HepG2 (cell line): Measurements from ENCODE around the gene TBC1D2B. TPM values are rescaled to one million over a fixed set of nuclear protein-coding genes. Genes with fewer than 3 reads are reported as not detected.

Experiments used
- CEBPB ChIP-seq: IDR thresholded peaks from 2 replicates; pipeline ENCODE4 v1.6.1; 2011; ENCODE audit warnings: low read depth, low read length, improper control_type of control experiment, borderline replicate concordance
- KDM2A ChIP-seq: sonication (generic); formaldehyde crosslinking; IDR thresholded peaks from 2 replicates; pipeline ENCODE4 v1.4.0; 2020; ENCODE audit warnings: low read depth, missing genetic modification reagents, borderline replicate concordance
- POLR2A ChIP-seq, 2 experiments: IDR thresholded peaks; 2 replicates each; pipeline ENCODE4 v1.6.1; 2011; ENCODE audit warnings: low read depth in 2 of 2, low read length in 2 of 2, mild to moderate bottlenecking in 1 of 2, moderate library complexity in 1 of 2; ENCODE audit not compliant: insufficient read depth in 1 of 2
- THAP11 ChIP-seq: IDR thresholded peaks from 2 replicates; pipeline ENCODE4 v1.6.1; 2016; ENCODE audit warnings: missing biosample characterization, missing genetic modification reagents
- ZBTB7B ChIP-seq: sonication (generic); formaldehyde crosslinking; IDR thresholded peaks from 2 replicates; pipeline ENCODE4 v1.4.0; 2020; ENCODE audit warnings: missing genetic modification reagents
- ZFY ChIP-seq: sonication (generic); formaldehyde crosslinking; IDR thresholded peaks from 2 replicates; pipeline ENCODE4 v1.4.0; 2020; ENCODE audit warnings: missing genetic modification reagents
- ZNF232 ChIP-seq: sonication (generic); formaldehyde crosslinking; IDR thresholded peaks from 2 replicates; pipeline ENCODE4 v1.4.0; 2020; ENCODE audit warnings: missing genetic modification reagents, borderline replicate concordance
- ZNF274 ChIP-seq: sonication (generic); formaldehyde crosslinking; IDR thresholded peaks from 2 replicates; pipeline ENCODE4 v1.5.1; 2020; ENCODE audit warnings: mild to moderate bottlenecking, missing genetic modification reagents
- polyA plus RNA-seq, 8 experiments: library from polyadenylated mRNA; depleted of rRNA in 3 of 8; stranded (reverse) in 7 of 8; unstranded in 1 of 8; fragments of >200 nt; fragmentation: Illumina TruSeq in 4 of 8; extraction: Trizol in 4 of 8; gene quantifications; 2 replicates each; pipeline versions ENCODE4 v1.2.1 to v1.2.3, GENCODE V29; 2011 to 2016; ENCODE audit warnings: low read depth in 4 of 8, missing spikeins in 1 of 8, mixed read lengths in 1 of 8; ENCODE audit not compliant: insufficient read depth in 1 of 8
- total RNA-seq, 5 experiments: library from RNA; depleted of rRNA; stranded (reverse); fragments of >200 nt; fragmentation: Illumina TruSeq; extraction: Trizol; gene quantifications; 2 replicates each; pipeline ENCODE4 v1.2.3, GENCODE V29; 2016; ENCODE audit warnings: low read depth in 1 of 5
- TF ChIP-seq, protein P1 (sequence below): sonication (generic); formaldehyde crosslinking; conservative IDR thresholded peaks from 2 replicates; pipeline ENCODE4 v1.4.0; 2020; ENCODE audit warnings: missing genetic modification reagents
- TF ChIP-seq, protein P2 (sequence below): sonication (generic); formaldehyde crosslinking; IDR thresholded peaks from 2 replicates; pipeline ENCODE4 v1.5.1; 2020; ENCODE audit warnings: mild to moderate bottlenecking, missing genetic modification reagents, moderate library complexity
- TF ChIP-seq, protein P3 (sequence below), 2 experiments: sonication (generic) in 1 of 2; formaldehyde crosslinking in 1 of 2; IDR thresholded peaks; 2 replicates each; pipeline versions ENCODE4 v1.5.1 to v1.6.1; 2011 to 2020; ENCODE audit warnings: borderline replicate concordance in 1 of 2, low read depth in 1 of 2, low read length in 1 of 2, mild to moderate bottlenecking in 1 of 2, missing genetic modification reagents in 1 of 2, moderate library complexity in 1 of 2
- TF ChIP-seq, protein P4 (sequence below): sonication (generic); formaldehyde crosslinking; IDR thresholded peaks from 2 replicates; pipeline ENCODE4 v1.5.1; 2020; ENCODE audit warnings: mild to moderate bottlenecking, missing genetic modification reagents

Gene TBC1D2B
- total and polyA plus RNA-seq, 2 of the 13 experiments (the other 11 are each of a cell fraction or from before 2014, with no cell fraction given) = 10.1 to 14.4 TPM

DNA sequence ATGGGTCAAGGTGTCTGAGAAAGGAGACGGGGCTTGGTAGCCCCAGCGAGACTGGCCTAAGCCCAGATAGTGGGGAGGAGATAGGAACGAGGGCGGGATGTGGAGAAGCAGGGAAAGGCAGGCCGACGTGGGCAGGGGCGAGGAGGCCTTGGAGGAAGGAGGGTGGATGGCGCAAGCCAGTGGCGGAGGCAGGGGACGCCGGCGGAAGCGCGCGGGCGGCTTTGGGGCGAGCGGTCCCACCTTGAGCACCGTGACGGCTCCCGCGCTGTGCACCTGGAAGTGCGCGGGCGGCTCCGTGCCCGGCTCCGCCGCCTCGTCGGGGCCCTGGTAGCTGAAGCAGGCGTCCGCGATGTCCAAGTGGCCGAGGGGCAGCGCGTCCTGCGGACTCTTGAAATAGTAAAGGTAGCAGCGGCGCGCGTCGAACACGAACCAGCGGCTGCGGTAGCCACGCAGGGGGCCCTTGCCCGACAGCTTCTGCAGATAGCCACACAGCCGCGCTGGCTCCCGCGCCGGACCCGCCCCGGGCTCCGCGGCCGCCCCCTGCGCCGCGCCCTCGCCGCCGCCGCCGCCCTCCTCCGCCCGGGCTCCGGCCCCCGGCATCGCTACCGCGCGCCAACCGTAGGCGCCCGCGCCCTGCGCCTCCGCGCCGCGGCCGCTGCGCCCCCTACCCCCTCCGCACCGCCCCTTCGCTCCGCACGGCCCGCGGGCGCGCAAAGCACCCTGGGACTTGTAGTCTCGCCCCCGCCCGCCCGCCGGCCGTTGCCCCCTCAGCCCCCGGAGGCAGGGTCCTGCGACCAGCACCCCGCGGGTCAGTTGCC is at the start of gene TBC1D2B (continued):
- TF ChIP-seq, protein P1, sequence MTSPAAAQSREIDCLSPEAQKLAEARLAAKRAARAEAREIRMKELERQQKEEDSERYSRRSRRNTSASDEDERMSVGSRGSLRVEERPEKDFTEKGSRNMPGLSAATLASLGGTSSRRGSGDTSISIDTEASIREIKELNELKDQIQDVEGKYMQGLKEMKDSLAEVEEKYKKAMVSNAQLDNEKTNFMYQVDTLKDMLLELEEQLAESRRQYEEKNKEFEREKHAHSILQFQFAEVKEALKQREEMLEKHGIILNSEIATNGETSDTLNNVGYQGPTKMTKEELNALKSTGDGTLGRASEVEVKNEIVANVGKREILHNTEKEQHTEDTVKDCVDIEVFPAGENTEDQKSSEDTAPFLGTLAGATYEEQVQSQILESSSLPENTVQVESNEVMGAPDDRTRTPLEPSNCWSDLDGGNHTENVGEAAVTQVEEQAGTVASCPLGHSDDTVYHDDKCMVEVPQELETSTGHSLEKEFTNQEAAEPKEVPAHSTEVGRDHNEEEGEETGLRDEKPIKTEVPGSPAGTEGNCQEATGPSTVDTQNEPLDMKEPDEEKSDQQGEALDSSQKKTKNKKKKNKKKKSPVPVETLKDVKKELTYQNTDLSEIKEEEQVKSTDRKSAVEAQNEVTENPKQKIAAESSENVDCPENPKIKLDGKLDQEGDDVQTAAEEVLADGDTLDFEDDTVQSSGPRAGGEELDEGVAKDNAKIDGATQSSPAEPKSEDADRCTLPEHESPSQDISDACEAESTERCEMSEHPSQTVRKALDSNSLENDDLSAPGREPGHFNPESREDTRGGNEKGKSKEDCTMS (CRISPR knock-in tag) = no peak
- peak; percentile 96 for TF ChIP-seq THAP11 (CRISPR knock-in tag)
- TF ChIP-seq CEBPB = peak; percentile 2; the same call in 1 of the 2 replicates
- TF ChIP-seq ZBTB7B (CRISPR knock-in tag) = 0 out of 2 replicates have a peak, but pooled peaks have one; percentile 28
- TF ChIP-seq, protein P2, sequence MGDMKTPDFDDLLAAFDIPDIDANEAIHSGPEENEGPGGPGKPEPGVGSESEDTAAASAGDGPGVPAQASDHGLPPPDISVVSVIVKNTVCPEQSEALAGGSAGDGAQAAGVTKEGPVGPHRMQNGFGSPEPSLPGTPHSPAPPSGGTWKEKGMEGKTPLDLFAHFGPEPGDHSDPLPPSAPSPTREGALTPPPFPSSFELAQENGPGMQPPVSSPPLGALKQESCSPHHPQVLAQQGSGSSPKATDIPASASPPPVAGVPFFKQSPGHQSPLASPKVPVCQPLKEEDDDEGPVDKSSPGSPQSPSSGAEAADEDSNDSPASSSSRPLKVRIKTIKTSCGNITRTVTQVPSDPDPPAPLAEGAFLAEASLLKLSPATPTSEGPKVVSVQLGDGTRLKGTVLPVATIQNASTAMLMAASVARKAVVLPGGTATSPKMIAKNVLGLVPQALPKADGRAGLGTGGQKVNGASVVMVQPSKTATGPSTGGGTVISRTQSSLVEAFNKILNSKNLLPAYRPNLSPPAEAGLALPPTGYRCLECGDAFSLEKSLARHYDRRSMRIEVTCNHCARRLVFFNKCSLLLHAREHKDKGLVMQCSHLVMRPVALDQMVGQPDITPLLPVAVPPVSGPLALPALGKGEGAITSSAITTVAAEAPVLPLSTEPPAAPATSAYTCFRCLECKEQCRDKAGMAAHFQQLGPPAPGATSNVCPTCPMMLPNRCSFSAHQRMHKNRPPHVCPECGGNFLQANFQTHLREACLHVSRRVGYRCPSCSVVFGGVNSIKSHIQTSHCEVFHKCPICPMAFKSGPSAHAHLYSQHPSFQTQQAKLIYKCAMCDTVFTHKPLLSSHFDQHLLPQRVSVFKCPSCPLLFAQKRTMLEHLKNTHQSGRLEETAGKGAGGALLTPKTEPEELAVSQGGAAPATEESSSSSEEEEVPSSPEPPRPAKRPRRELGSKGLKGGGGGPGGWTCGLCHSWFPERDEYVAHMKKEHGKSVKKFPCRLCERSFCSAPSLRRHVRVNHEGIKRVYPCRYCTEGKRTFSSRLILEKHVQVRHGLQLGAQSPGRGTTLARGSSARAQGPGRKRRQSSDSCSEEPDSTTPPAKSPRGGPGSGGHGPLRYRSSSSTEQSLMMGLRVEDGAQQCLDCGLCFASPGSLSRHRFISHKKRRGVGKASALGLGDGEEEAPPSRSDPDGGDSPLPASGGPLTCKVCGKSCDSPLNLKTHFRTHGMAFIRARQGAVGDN (CRISPR knock-in tag) = peak; percentile 80
- TF ChIP-seq, protein P3, sequence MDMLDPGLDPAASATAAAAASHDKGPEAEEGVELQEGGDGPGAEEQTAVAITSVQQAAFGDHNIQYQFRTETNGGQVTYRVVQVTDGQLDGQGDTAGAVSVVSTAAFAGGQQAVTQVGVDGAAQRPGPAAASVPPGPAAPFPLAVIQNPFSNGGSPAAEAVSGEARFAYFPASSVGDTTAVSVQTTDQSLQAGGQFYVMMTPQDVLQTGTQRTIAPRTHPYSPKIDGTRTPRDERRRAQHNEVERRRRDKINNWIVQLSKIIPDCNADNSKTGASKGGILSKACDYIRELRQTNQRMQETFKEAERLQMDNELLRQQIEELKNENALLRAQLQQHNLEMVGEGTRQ (IDR thresholded peaks at IDR 0.05; ENCODE audit: low read depth, low read length) = no peak
- TF ChIP-seq, protein P3 (CRISPR knock-in tag; IDR thresholded peaks at IDR 0.05; ENCODE audit: borderline replicate concordance) = no peak
- TF ChIP-seq POLR2A (IDR thresholded peaks at IDR 0.05; ENCODE audit: insufficient read depth in 1 of 2, low read depth in 2 of 2, low read length in 2 of 2) = peak in 1 of 2 experiments; percentile 54; a peak in 1 of 4 replicates
- peak; percentile 18; the same call in 1 of the 2 replicates for TF ChIP-seq KDM2A (CRISPR knock-in tag)
- TF ChIP-seq ZNF274 (CRISPR knock-in tag) = no peak; the same call in 1 of the 2 replicates
- TF ChIP-seq, protein P4, sequence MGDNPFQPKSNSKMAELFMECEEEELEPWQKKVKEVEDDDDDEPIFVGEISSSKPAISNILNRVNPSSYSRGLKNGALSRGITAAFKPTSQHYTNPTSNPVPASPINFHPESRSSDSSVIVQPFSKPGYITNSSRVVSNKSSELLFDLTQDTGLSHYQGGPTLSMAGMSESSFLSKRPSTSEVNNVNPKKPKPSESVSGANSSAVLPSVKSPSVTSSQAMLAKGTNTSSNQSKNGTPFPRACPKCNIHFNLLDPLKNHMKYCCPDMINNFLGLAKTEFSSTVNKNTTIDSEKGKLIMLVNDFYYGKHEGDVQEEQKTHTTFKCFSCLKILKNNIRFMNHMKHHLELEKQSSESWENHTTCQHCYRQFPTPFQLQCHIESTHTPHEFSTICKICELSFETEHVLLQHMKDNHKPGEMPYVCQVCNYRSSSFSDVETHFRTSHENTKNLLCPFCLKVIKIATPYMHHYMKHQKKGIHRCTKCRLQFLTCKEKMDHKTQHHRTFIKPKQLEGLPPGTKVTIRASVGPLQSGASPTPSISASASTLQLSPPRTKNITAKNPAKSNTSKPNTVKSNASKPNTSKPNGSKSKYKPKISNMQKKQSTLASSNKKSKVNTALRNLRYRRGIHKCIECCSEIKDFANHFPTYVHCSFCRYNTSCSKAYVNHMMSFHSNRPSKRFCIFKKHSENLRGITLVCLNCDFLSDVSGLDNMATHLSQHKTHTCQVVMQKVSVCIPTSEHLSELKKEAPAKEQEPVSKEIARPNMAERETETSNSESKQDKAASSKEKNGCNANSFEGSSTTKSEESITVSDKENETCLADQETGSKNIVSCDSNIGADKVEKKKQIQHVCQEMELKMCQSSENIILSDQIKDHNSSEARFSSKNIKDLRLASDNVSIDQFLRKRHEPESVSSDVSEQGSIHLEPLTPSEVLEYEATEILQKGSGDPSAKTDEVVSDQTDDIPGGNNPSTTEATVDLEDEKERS = no peak
- no peak for TF ChIP-seq ZNF232 (CRISPR knock-in tag)
- peak; percentile 74 for TF ChIP-seq ZFY (CRISPR knock-in tag)
